ENCODE results near the gene SASS6. TPM values are rescaled to one million over a fixed set of nuclear protein-coding genes. Genes with fewer than 3 reads are reported as not detected.

The SASS6 gene
- 0.83 and 3.6 TPM in 2 replicates for total RNA-seq

DNA sequence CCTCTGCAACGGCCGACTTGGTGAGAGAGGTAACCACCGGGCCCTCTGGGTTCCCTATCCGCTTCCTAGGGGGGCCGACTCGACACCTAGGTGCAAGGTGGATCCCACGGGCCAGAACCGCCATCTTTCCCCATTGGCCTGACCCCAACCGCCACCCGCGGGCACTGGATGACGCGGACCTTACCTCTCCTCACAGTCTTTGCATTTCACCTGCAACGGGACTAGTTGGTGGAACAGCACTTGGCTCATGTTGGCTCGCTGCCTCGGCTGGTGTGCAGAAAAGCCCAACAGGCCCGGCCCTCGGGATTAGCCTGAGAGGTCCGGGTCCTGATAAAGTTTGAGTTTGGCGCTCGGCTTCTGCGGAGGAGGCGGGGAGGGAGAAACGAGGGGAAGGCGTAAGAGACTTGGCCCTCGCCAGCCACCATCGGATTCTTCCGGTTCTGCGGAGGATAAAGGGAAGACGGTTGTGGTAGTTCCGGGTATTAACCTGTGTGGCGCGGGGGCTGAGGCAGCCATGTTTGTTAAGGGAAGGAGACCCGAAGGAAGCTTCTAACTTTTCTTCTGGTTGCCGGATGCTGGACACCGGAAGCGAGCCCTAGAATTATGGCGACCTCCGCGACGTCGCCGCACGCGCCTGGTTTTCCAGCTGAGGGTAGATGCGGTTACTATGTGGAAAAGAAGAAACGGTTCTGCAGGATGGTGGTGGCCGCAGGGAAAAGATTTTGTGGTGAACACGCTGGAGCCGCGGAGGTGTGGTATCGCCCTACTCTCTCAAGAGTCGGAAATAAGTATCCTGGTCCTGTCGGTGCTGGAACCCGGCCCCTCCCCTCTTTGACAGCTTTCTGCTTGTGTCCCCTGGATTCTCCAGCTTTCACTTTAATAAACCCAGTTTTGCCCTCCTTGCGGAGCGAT is at the start of gene SASS6, which contains the start of gene TRMT13:
TSS of gene SASS6 (minus strand) at position 365 of the 912 bp plus-strand sequence. CDS start at position 249, 116 bp downstream.
TSS of gene TRMT13 (plus strand) at position 598 of the 912 bp plus-strand sequence. CDS start at position 604, 6 bp downstream.

DNA sequence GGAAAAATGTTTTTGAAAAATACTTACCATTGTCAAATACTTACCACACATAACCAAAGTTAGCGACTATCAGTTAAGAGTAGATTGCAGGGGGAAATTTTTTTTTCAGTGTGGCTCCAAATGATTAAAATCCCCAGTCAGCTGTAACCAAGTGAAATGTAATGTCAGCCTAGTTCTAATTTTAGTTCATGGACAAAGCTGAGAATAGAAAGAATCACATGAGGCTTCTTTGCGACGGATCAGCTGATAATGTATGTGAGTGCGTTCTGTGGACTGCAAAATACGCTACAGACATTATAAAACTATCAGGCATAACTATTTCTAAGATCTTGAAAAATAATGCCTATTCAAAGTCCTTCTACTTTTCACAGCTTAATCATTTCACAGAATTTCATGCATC is 45.4 kb upstream of the SASS6 start, which contains the start of gene LRRC39:
TSS of gene LRRC39 (minus strand) at position 166 of the 400 bp plus-strand sequence. CDS start 9,740 bp downstream, outside the sequence.

Other genes starting within 250 kb of the SASS6 start
- gene SLC35A3, start 162.9 kb downstream of the SASS6 start, total RNA-seq = 20.3 and 33.5 TPM in 2 replicates
- gene TRMT13, start 233 bp upstream of the SASS6 start, total RNA-seq = 13.9 and 21.4 TPM in 2 replicates
- 0.33 and 0.73 TPM in 2 replicates for gene LRRC39, start 45.3 kb upstream of the SASS6 start, total RNA-seq
- 6.1 and 10.0 TPM in 2 replicates for gene DBT, start 116.9 kb upstream of the SASS6 start, total RNA-seq
- 41.5 and 44.7 TPM in 2 replicates for gene RTCA, start 133.3 kb upstream of the SASS6 start, total RNA-seq
- gene CDC14A, start 219.6 kb upstream of the SASS6 start, total RNA-seq = 3.8 and 4.1 TPM in 2 replicates

Data from smooth muscle cell of trachea (primary cell).